Lower leg skin (tissue), 3 donors: ENCODE measurements around the gene KIAA1614.

ENCODE experiments used
- CTCF ChIP-seq, 3 donors: fragments of 450-650 bp; IDR thresholded peaks; one replicate each; pipeline ENCODE4 v1.5.1; 2016; ENCODE audit warnings: antibody characterized with exemption in 3 of 3, mild to moderate bottlenecking in 3 of 3, moderate library complexity in 2 of 3
- POLR2A ChIP-seq, 2 donors: fragments of 450-650 bp; IDR thresholded peaks; one replicate each; pipeline ENCODE4 v1.6.1; 2016 to 2017; ENCODE audit warnings: antibody characterized with exemption in 2 of 2, mild to moderate bottlenecking in 1 of 2, moderate library complexity in 1 of 2

GRCh38 chr1:180970333-180971079, 57.8 kb downstream of the KIAA1614 start:
- TF ChIP-seq CTCF (IDR thresholded peaks at IDR 0.05) (no peak), POLR2A (IDR thresholded peaks at IDR 0.05) (no peak)
